NCI-H1105 treated with DMSO at 0.1 percent for 48 hours (cell line): Measurements from ENCODE around the gene CCNJL.
"Not testable (repeated sequence)": the region's sequence is repeated elsewhere in the genome, so short reads cannot be mapped to it uniquely, and the experiment has no call there.

Source experiments
- DNase-seq: peaks from one replicate; lab custom pipeline; 2025; lab: John Stamatoyannopoulos, UW

Gene CCNJL

GRCh38 chr5:160312134-160312959, at the start of gene CCNJL:
CCNJL (minus strand) TSS chr5:160312564; CDS start chr5:160311923, 641 bp downstream.
- DNase-seq: peak; percentile 46

- no peak for DNase-seq
Measured at GRCh38 chr5:160361624-160362228, 49.4 kb upstream of the CCNJL start.

- no peak for DNase-seq
Measured at GRCh38 chr5:160360310-160360709, 47.9 kb upstream of the CCNJL start.

GRCh38 chr5:160359816-160360215, 47.5 kb upstream of the CCNJL start:
- no peak for DNase-seq

GRCh38 chr5:160359242-160359641, 46.9 kb upstream of the CCNJL start:
- DNase-seq: no peak

- no peak for DNase-seq
Measured at GRCh38 chr5:160357861-160358411, 45.6 kb upstream of the CCNJL start.

- DNase-seq: no peak
Measured at GRCh38 chr5:160357394-160357793, 45.0 kb upstream of the CCNJL start.

GRCh38 chr5:160356550-160357347, 44.4 kb upstream of the CCNJL start:
- DNase-seq: no peak

GRCh38 chr5:160354666-160355065, 42.3 kb upstream of the CCNJL start:
- no peak for DNase-seq

GRCh38 chr5:160353379-160353778, 41.0 kb upstream of the CCNJL start:
- no peak for DNase-seq

- DNase-seq: no peak
Measured at GRCh38 chr5:160352308-160352707, 39.9 kb upstream of the CCNJL start.

- DNase-seq: no peak
Measured at GRCh38 chr5:160349935-160350303, 37.6 kb upstream of the CCNJL start.

GRCh38 chr5:160349249-160349934, 37.0 kb upstream of the CCNJL start:
- DNase-seq: no peak

GRCh38 chr5:160348080-160348479, 35.7 kb upstream of the CCNJL start:
- no peak for DNase-seq

- no peak for DNase-seq
Measured at GRCh38 chr5:160347448-160347847, 35.1 kb upstream of the CCNJL start.

- DNase-seq: no peak
Measured at GRCh38 chr5:160342413-160342941, 30.1 kb upstream of the CCNJL start.

GRCh38 chr5:160341309-160341870, 29.0 kb upstream of the CCNJL start:
- DNase-seq: no peak

- DNase-seq: not testable (repeated sequence)
Measured at GRCh38 chr5:160340513-160340912, 28.1 kb upstream of the CCNJL start.

- no peak for DNase-seq
Measured at GRCh38 chr5:160339406-160340130, 27.2 kb upstream of the CCNJL start.

GRCh38 chr5:160334716-160335115, 22.4 kb upstream of the CCNJL start:
- DNase-seq: not testable (repeated sequence)

- no peak for DNase-seq
Measured at GRCh38 chr5:160333721-160334120, 21.4 kb upstream of the CCNJL start.
